Lower leg skin (tissue), 3 donors: ENCODE results near the gene OTX1.
"Not testable (repeated sequence)": the region's sequence is repeated elsewhere in the genome, so short reads cannot be mapped to it uniquely, and the experiment has no call there.

Experiments
- CTCF ChIP-seq, 3 donors: fragments of 450-650 bp; IDR thresholded peaks; one replicate each; pipeline ENCODE4 v1.5.1; 2016; ENCODE audit warnings: antibody characterized with exemption in 3 of 3, mild to moderate bottlenecking in 3 of 3, moderate library complexity in 2 of 3
- POLR2A ChIP-seq, 2 donors: fragments of 450-650 bp; IDR thresholded peaks; one replicate each; pipeline ENCODE4 v1.6.1; 2016 to 2017; ENCODE audit warnings: antibody characterized with exemption in 2 of 2, mild to moderate bottlenecking in 1 of 2, moderate library complexity in 1 of 2

GRCh38 chr2:63074399-63074798 lies 23.8 kb downstream of the OTX1 start:
- not testable (repeated sequence) for TF ChIP-seq CTCF, POLR2A (IDR thresholded peaks at IDR 0.05)
